T-helper 1 cell treated with Interleukin-12 subunit alpha and Interleukin-12 subunit beta and Interleukin-4 antibody, amounts not matched to agents 30 ng/mL and 1 ng/mL, for 36 hours (primary cell): Measurements from ENCODE around the gene FHOD3. TPM values are rescaled to one million over a fixed set of nuclear protein-coding genes. Genes with fewer than 3 reads are reported as not detected.

Experiments used
- intact Hi-C: fragments of 100-400 bp; cut with micrococcal nuclease; formaldehyde crosslinking; loops from one replicate; pipeline ENCODE4 v1.15.1; 2024
- total RNA-seq: library from RNA; stranded (reverse); gene quantifications from 2 replicates; pipeline ENCODE4 v1.2.3, GENCODE V29; 2022

Gene FHOD3
- total RNA-seq, 1 donor from 2014 or later: not detected

DNA sequence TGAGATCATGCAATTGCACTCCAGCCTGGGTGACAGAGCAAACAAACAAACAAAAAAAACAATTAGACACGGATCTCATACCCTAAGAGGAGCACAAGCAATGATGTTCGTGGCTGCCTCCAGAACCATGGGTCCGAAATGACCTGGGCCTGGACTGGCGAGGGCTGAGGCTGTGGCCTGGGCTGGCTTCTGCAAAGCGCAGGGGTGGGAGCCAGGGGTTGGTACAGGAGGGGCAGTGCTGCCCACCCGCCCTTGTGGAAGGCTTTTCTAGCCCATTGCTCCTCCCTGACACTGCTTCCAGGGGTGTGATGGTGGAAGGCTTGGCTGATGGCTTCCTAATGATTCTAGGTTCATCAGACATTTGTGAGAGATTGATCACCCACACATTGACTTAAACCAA is 167.8 kb downstream of the FHOD3 start:
- intact Hi-C loops: loop anchor here (10.0 kb wide), 1 partner anchor 1480 kb away; no protein-coding TSS in a partner anchor

- intact Hi-C loops: loop anchor here (10.0 kb wide), 1 partner anchor 1481 kb away; no protein-coding TSS in a partner anchor
Observed at GRCh38 chr18:36465970-36466369, 168.5 kb downstream of the FHOD3 start.

- intact Hi-C loops: loop anchor here (10.0 kb wide), 1 partner anchor 1483 kb away; no protein-coding TSS in a partner anchor
Observed at GRCh38 chr18:36467614-36468013, 170.1 kb downstream of the FHOD3 start.

DNA sequence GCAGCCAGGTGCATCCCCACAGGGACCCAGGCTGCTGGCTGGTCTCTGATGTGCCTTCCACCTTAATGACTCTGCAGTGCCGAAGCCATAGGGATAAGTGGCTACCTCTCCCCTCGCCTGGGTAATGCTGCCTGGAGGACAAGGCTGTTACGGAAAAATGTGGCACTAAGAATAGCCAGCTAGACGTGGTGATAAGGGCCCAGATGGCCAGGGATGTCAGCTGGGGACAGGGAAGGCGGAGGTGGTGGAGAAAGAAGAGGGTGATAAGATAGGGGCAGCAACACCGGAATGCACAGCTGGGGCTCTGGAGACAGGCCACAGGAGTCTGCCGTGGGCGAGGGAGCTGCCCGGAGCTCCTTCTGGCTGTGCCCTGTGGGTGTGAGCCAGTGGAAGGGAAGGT is 170.6 kb downstream of the FHOD3 start:
- intact Hi-C loops: loop anchor here (10.0 kb wide), 1 partner anchor 1483 kb away; no protein-coding TSS in a partner anchor

DNA sequence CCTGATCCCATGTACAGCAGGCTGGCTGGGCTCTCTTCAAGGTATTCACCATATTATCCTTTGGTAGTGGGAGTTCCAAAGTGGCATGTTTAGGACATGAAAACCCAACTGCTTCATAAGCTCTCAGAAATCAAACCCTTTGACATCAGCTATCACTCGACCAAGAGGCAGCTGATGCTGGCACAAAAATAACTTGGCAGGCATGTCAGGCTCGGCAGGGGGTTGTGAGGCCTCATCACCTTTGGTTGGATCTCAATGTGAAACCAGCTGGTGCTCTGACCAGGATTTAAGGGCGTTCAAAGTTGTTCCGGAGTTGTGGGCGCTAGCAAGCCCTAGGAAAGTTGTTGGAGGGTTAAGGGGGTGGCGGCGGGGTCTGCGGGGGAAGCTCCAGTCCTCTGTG is 171.9 kb downstream of the FHOD3 start:
- intact Hi-C loops: loop anchor here (10.0 kb wide), 1 partner anchor 1485 kb away; no protein-coding TSS in a partner anchor

GRCh38 chr18:36470896-36471295 is 173.4 kb downstream of the FHOD3 start:
- intact Hi-C loops: no loop called here

- intact Hi-C loops: no loop called here
Observed at GRCh38 chr18:36471393-36471792, 173.9 kb downstream of the FHOD3 start.

DNA sequence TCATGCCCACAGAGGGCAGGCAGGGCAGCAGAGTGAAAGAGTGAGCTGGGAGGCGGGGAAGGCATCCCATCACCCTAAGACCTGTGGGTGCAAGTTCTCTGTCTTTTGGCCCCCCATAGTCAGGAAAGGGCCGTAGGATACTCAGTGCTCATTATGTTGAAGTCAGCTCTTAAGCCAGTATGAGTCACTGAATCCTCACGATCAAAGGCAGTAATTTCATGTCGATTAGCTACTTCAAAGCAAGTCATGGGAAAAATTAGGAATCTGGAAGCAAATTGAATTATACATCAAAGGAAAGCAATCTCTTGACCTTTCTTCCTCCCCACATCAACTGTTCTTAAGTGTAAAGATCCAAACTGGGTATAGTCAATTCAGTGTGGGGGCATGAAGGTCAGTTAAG is 178.9 kb downstream of the FHOD3 start:
- intact Hi-C loops: no loop called here

DNA sequence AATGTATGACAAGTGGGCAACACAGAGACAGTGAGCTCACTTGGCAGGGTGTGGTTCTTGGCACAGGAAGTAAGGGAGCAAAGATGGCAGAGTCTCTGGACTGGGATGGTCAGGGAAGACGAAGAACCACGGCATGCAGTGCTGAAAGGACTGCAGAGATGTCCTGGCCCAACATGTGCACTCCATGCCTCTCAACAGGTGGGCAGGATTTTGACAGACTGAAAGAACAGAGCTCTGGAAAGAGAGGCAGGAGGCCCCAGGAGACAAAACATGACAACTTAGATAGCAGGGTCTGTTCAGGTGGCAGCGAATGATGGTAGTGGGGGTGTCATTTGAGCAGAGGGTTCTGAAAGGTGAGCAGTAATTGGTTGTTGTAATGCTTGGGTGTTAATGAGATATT is 180.3 kb downstream of the FHOD3 start:
- intact Hi-C loops: no loop called here

DNA sequence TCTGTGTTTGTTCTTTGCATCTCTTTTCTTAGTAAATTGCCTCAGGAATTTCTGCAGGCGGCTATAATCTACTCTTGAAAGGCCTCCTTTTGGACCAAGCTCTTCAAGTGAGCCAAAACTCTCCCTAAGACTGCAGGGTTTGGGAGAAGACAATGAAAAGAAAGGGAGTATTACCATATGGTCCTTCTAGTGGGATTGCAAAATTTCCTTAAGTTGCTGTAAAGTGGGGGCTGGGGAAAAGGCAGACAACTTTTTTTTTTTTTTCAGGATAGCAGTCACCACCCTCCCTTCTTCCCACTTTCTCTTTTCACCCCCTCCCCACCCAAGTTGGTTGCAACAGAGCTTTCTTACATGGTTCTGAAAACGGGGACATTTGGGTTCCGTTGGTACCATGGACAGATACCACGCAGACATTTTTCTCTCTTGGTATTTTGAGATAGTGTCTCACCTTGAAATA is 183.7 kb downstream of the FHOD3 start:
- intact Hi-C loops: no loop called here

DNA sequence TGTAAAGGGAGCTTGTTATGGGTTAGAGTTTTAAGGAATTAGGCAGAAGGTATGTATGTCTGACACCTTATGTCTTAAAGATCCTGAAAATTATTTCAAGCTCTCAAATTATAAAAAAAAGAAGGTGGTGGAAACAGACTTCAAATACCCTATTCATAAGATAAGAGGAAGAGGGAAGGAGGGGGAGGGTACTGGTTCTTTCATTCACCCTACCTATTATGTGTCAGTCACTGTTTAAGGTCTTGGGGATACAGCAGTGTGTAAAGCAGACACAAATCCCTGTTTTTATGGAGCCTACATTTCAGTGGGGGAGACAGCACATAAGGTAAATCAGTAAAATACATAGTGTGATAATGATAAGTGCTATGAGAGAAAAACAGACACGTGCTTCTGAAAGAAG is 184.4 kb downstream of the FHOD3 start:
- intact Hi-C loops: no loop called here

DNA sequence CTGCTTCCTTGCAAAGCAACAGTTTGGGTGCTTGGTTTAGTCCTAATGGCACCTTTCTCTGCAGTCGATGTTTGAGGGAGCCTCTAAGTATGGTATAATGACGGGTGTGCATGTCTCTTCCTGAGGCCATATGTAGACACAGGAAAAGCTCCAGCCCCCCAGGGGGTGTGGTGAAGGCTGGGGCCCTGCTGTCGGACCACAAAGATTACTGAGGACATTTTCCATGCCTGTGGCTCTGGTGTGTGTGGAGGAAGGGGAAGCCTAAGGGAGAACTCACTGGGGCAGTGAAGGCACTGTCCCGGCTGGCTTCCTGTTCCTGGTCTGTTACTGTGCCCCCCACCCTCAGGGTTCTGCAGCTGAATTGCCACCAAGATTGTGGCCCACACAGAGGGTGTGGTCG is 187.1 kb downstream of the FHOD3 start:
- intact Hi-C loops: no loop called here

- intact Hi-C loops: no loop called here
Observed at GRCh38 chr18:36485772-36486171, 188.3 kb downstream of the FHOD3 start.

DNA sequence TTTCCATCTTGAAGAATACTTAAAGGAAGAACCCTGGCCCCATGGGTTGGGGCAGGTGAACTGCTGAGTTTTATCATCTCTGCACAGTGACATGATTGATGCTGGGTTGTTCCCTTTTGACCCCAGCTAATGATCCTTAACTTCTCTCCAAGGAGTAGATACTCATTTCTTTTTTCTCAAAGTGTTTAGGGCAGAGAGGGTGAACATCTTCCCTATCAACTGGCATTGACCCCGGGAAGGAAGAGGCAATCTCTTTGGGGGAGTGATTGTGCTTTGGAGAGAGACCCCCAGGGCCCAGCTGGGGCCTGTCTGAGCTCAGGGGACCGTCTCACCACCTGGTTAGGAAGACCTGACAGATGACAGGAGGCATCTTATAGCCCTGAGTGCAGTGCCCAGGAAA is 190.6 kb downstream of the FHOD3 start:
- intact Hi-C loops: no loop called here

DNA sequence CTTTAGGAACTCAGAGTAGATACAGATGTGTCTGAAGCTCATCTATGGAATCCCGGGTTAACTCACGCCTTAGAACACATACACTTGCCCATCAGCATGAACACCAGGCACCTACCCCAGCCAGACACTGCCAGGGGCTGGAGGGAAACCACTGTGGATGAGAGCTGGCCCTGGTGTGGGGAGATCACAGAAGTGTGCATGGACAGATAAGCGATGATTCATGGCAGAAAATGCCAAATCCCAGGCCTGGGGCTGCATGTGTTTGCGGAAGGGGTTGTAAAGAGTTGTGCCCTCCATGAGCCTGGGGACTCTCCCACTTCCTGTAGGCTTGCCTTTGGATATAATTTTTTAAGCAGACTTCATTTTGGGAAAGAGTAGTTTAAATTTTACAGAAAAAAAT is 193.4 kb downstream of the FHOD3 start:
- intact Hi-C loops: no loop called here

DNA sequence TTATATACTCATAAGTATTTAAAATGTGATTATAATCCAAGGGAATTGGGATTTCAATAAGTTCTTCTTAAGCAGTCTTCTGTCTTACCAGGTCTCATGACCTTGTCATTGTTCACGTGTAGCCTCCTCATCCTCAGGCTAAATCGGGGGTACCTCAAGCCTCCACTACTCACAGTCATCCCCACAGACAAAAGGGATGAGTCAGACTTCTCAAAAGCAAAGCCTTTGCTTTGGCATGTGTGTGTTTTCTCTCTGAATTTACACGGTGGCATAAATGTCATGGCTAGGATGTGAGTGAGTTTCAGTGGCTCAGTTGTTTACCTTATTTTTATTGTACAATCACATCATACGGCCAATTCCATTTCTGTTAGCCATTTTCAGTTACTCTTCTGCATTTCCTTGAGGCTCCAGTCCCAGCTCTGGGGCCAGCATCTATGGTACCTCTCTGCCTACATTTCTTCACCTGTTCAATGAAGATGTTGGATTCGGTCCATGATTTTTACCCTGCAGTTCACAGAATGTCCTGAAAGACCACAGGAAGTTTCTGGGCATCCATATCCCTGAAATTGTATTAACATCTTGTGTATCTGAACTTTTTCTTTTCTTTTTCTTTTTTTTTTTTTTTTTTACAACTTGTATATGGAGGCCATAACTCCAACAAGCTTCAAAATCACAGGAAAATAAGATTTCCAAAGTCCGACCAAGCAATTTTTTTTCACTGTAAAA is 195.3 kb downstream of the FHOD3 start:
- intact Hi-C loops: no loop called here

DNA sequence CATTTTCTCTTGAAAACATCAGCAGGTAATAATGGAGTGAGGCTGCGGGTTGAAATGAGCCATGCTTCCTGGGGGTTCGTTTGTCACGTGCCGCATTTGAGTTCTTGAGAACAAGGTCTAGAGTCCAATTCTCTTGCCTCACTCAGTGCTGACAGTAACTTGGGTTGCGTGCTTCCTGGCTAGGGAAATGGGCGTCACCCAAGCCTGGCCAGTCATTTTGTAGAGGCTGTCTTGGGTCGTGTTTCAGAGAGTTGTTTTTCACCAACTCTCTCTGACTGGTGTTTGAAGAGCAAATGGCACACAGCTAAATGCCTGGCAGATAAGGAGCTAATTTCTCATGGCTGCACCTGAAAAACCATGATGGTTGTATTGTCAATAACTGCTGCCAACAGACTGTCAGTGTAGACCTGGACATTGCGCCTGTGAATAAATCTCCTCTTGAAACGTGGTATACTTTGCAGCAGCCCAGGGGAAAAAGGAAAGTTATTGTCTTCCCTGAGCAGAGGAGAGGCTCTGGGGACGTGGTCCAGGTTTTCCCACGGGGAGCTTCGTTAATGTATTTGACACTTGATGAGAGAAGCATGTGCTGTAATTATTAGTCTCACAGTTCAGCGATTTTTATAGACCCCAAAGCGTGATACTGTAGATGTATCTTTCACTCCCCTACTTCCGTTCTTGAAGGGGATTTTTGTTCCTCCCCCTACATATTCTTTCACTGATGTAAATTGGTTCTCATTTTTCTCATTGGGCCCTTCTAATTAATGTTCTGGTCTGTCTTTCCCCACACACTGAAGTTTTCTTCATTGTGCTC is 196.0 kb downstream of the FHOD3 start:
- intact Hi-C loops: no loop called here

GRCh38 chr18:36494160-36494437 is 196.6 kb downstream of the FHOD3 start:
- intact Hi-C loops: no loop called here

GRCh38 chr18:36496022-36496421 is 198.5 kb downstream of the FHOD3 start:
- intact Hi-C loops: no loop called here

DNA sequence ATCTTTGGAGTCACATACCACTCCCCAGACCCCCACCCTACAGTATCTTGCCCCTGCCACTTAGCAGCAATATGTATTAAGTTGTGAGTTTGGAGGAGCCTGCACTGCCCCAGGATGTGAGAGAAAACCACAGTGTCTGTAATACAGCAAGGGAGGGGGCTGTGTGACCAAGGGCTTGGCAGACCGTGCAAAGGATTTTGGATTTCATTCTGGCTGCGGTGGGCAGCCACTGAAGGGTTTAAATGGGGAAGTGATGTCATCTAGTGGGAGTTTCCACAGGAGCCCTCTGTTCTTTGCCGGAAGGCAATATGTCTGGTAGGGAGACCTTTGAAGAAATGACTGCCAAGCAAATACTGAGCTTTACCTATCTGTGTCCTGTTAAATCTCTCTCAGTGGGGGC is 202.4 kb downstream of the FHOD3 start:
- intact Hi-C loops: no loop called here

- intact Hi-C loops: no loop called here
Observed at GRCh38 chr18:36501100-36501499, 203.6 kb downstream of the FHOD3 start.

- intact Hi-C loops: no loop called here
Observed at GRCh38 chr18:36503477-36503876, 206.0 kb downstream of the FHOD3 start.

- intact Hi-C loops: no loop called here
Observed at GRCh38 chr18:36504928-36505327, 207.4 kb downstream of the FHOD3 start.
